ENCODE results near the gene MGST3.
"Not testable (repeated sequence)": the region's sequence is repeated elsewhere in the genome, so short reads cannot be mapped to it uniquely, and the experiment has no call there.

MGST3 gene

DNA sequence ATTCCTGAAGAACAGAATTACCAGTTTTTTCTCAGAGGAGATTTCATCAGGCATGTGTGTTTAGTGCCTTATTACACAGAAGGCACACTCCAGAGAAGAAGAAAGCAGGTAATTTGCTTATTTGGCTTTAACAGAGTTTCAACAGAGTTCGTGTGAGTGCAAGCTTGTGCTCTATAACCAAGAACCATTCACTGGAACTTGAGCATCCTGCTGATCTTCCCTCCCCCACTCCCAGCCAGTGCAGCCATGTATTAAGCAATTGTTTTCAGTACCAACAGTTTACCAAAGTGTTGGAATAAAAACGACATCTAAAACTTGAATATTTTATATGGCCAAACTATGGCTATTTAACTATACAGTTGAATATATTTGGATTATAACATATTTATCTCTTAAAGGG is 4.3 kb downstream of the MGST3 start:
- H3K9ac ChIP-seq (ENCODE audit: low read depth, low read length) = no peak overlapping the region
- H3K4me1 ChIP-seq (ENCODE audit: insufficient read depth, low read length) = peaks cover 16% of the 10 kb centered on the region
- H3K36me3 ChIP-seq (ENCODE audit: insufficient read depth, low read length) = no peaks in the 10 kb centered on the region
- H3K9me3 ChIP-seq (ENCODE audit: control insufficient read depth, insufficient read depth, low read length) = no peaks in the 10 kb centered on the region

DNA sequence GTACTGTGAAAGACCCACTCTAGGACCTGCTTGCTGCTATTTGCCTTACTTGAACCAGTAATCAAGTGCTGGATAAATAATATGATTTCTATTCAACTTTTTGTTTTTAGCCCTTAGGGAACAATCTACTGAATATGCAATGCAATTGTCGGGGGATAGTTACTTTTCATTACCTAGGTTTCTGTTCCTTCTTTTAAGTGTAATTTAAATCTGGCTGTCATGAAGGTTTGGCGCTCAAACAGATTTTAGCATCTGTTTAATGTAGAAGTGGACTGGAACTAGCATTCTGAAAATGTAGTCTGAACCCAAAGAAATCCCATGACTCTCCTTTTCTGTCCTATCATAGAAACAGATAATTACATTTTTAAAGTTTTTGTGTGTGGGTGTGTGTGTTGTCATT is 4.8 kb downstream of the MGST3 start:
- Histone ChIP-seq H3K9me3 (ENCODE audit: control insufficient read depth, insufficient read depth, low read length) (no peaks in the 10 kb centered on the region), H3K9ac (ENCODE audit: low read depth, low read length) (no peak overlapping the region; the same call in 1 of the 2 replicates), H3K4me1 (ENCODE audit: insufficient read depth, low read length) (peaks cover 16% of the 10 kb centered on the region), H3K36me3 (ENCODE audit: insufficient read depth, low read length) (no peaks in the 10 kb centered on the region)

DNA sequence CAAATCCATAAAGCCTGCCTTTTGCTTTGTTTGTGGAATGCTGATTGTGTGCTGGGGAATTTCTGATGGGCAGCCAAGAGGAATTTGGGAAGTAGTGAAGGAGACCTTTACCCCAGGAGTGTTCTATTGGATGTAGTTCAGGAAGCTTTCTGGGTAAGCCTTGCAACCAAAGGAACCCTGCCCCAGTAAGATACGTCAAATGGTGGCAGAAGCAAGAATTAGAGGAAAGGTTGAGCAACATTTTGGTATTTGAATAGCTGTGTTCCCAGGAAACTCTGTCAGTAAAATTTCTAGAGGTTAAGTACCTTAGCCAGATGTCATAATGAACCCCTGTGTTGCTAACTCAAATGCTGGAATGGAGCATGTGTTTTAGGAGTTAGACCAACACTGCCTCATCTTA is 6.4 kb downstream of the MGST3 start:
- Histone ChIP-seq H3K4me1 (ENCODE audit: insufficient read depth, low read length) (peaks cover 16% of the 10 kb centered on the region), H3K9ac (ENCODE audit: low read depth, low read length) (no peak overlapping the region), H3K36me3 (ENCODE audit: insufficient read depth, low read length) (no peaks in the 10 kb centered on the region), H3K9me3 (ENCODE audit: control insufficient read depth, insufficient read depth, low read length) (no peaks in the 10 kb centered on the region)

DNA sequence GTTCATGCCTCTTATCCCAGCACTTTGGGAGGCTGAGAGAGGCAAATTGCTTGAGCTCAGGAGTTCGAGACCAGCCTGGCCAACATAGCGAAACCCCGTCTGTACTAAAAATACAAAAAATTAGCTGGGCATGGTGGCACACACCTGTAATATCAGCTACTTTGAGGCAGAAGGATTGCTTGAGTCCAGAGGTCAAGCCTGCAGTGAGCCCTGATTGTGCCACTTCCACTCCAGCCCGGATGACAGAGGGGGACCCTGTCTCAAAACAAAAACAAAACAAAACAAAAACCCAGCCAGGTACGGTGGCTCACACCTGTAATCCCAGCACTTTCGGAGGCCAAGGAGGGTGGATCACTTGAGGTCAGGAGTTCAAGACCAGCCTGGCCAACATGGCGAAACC is 7.2 kb downstream of the MGST3 start:
- H3K9ac ChIP-seq (ENCODE audit: low read depth, low read length); H3K9me3 ChIP-seq (ENCODE audit: control insufficient read depth, insufficient read depth, low read length); H3K36me3 ChIP-seq (ENCODE audit: insufficient read depth, low read length): not testable (repeated sequence)
- H3K4me1 ChIP-seq (ENCODE audit: insufficient read depth, low read length) = peaks cover 16% of the 10 kb centered on the region

DNA sequence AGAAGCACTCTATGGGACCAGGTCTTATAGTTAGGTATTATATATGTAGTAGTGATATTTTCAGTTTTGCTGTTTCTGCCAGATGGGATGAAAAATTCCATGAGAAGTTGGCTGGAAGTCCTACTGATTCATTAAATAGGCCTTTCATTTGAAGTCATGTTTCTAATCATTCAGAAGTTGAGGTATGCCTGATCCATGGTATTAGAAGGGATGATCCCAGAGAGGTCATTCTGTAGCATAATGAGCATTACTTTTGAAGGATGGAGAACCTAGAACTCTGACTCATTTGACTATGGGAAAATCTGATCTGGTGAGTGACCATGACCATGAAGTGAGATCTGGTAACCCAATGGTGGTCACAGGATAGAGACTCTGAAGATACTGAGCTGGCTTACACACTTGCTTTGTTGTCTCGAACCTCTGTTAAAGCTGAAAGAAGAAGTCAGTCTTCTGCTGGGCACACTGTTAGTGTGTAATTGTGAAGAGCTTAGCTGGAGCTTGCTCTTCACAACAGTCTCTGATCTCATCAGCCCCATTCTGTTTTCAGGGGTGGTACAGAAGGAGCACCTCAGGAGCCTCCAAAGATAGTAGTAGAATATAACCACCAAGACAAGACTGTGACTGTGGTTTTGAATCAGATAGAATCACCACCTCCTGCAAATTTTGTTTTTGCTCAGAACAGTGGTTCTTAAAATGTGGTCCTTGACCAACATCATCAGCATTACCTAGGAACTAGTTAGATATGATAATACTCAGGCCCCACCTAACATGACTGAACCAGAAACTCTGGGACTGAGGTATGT is 9.0 kb downstream of the MGST3 start:
- H3K36me3 ChIP-seq (ENCODE audit: insufficient read depth, low read length) = no peaks in the 10 kb centered on the region

DNA sequence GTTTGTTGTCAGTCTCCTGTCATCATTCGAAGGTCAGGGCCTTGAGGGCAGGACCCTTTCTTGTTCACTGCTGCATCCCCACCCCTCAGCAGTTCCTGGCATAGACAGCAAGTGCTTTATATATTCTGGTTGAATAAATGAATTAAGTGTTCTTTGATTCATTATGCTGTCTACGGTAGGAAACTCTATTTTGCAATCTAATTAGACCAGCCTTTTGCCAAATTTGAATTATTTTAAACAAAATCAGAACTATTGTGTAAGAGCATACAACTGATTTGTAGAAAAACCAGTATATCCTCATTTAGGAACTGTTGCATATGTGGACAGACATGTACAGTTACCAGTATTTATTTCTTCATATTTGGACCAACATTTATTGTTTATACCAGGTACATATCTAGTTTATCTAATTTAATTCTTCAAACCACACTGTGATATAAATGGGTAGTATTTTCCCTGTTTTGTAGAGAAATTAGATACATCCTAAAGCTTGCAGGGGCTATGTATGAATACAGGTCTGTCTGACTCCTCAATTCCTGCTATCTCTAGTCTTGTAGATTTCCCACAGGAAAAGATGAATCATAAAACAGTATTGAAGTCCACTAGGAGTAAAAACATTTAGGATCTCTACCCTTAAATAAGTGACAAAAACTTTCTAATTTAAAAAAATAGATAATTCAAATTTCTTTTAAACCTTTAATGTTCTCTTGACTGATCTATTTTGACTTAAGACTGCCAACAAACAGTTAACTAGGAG is 10.4 kb downstream of the MGST3 start:
- Histone ChIP-seq H3K4me1 (ENCODE audit: insufficient read depth, low read length) (no peaks in the 10 kb centered on the region), H3K9ac (ENCODE audit: low read depth, low read length) (no peak overlapping the region), H3K36me3 (ENCODE audit: insufficient read depth, low read length) (no peaks in the 10 kb centered on the region), H3K9me3 (ENCODE audit: control insufficient read depth, insufficient read depth, low read length) (no peaks in the 10 kb centered on the region)

More for the DNA sequence above, 9.0 kb downstream of the MGST3 start:
- Histone ChIP-seq H3K9ac (ENCODE audit: low read depth, low read length) (no peak overlapping the region), H3K4me1 (ENCODE audit: insufficient read depth, low read length) (peaks cover 8% of the 10 kb centered on the region), H3K9me3 (ENCODE audit: control insufficient read depth, insufficient read depth, low read length) (no peaks in the 10 kb centered on the region)

DNA sequence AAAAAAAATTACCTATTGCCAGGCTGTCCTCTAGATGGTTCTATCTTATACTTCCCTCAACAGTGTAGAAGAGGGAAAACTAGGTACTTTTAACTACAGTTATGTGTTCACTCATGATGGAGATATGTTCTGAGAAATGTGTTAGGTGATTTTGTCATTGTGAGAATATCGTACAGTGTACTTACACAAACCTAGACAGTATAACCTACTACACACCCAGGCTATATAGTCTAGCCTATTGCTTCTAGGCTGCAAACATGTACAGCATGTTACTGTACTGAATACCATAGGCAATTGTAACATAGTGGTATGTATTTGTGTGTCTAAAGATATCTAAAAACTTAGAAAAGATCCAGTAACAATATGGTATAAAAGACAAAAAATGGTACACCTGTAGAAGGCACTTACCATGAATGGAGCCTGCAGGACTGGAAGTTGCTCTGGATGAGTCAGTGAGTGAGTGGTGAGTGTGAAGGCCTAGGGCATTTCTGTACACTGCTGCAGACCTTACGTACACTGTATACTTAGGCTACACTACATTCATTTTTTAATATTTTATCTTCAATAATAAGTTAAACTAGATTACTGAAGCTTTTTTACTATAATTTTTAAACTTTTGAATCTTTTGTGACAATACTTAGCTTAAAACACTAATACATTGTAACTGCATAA is 13.2 kb downstream of the MGST3 start:
- Histone ChIP-seq H3K9ac (ENCODE audit: low read depth, low read length) (no peak overlapping the region), H3K36me3 (ENCODE audit: insufficient read depth, low read length) (no peaks in the 10 kb centered on the region), H3K9me3 (ENCODE audit: control insufficient read depth, insufficient read depth, low read length) (no peaks in the 10 kb centered on the region), H3K4me1 (ENCODE audit: insufficient read depth, low read length) (no peaks in the 10 kb centered on the region)

DNA sequence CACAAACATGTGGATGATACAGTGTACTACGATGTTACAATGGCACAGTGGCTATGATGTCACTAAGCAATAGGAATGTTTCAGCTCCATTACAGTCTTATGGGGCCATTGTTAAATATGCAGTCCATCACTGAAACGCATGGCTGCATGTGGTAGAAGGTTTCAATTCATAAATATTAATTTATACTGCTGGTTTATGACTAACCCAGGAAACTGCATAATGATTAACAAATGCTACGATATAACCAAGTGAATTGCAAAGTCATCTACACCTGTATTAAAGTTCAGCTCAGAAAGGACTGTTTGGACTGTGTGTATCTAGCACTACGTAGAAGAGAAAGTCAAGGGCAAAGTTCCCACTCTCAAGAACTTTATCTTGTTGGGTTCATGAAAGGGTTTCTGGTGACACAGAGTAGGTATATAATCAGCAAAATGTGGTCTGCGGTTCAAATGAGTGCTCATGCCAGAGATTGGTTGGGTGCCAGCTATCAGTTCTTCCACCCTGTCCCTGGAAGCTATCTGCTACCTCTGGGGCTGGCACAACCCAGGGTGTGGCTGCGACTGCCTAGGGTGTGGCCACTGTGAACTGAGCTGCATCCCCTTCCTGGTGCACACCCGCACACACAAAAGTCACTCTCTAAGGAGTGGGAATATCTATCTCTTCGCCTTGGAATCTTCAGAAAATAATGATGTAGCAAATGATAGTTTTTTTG is 14.8 kb downstream of the MGST3 start:
- Histone ChIP-seq H3K4me1 (ENCODE audit: insufficient read depth, low read length) (0 out of 2 replicates have a peak, but pooled peaks cover 5% of the 10 kb centered on the region), H3K36me3 (ENCODE audit: insufficient read depth, low read length) (peaks cover 6% of the 10 kb centered on the region; the same call in 1 of the 2 replicates), H3K9ac (ENCODE audit: low read depth, low read length) (no peak overlapping the region), H3K9me3 (ENCODE audit: control insufficient read depth, insufficient read depth, low read length) (no peaks in the 10 kb centered on the region)

DNA sequence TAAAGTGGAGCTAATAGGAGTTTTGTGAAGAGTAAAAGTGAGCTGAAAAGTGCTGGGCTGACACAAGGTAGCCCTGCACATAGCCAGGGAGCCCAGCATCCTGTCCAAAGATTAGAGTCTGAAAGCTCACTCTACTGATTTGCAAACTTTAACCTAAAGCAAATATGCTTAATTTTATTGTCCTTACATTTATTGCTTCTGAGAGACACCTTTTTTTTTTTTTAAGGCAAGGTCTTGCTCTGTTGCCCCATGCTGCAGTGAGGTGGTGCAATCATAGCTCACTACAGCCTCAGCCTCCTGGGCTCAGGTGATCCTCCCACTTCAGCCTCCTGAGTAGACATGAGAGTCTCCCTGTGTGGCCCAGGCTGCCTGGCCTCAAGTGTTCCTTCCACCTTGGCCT is 16.5 kb downstream of the MGST3 start:
- peaks cover 7% of the 10 kb centered on the region; the same call in 1 of the 2 replicates for H3K36me3 ChIP-seq (ENCODE audit: insufficient read depth, low read length)
- H3K9me3 ChIP-seq (ENCODE audit: control insufficient read depth, insufficient read depth, low read length) = no peaks in the 10 kb centered on the region
- H3K4me1 ChIP-seq (ENCODE audit: insufficient read depth, low read length) = 0 out of 2 replicates have a peak, but pooled peaks cover 5% of the 10 kb centered on the region

DNA sequence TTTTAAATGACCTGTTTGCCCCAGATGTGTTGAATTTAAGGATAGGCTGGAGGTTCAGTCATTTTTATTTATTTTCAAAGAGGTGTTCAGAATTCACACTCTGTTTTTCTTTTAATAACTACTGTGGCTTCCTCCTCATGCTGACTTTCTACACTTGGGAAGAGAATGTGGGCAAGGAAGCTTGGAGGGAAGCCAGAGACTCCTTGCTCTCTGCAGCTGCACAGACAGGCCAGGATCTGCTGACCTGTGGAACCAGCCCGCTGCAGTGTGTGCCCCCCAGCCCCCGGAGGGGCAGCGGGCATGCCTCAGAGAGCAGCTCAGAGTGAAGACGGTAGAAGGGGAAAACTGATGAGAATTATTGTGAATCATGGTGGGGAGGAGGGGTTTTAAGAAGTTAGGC is 16.9 kb downstream of the MGST3 start:
- Histone ChIP-seq H3K9ac (ENCODE audit: low read depth, low read length) (no peak overlapping the region), H3K9me3 (ENCODE audit: control insufficient read depth, insufficient read depth, low read length) (no peaks in the 10 kb centered on the region), H3K36me3 (ENCODE audit: insufficient read depth, low read length) (peaks cover 7% of the 10 kb centered on the region; the same call in 1 of the 2 replicates), H3K4me1 (ENCODE audit: insufficient read depth, low read length) (0 out of 2 replicates have a peak, but pooled peaks cover 5% of the 10 kb centered on the region)

More for the DNA sequence above, 16.5 kb downstream of the MGST3 start:
- H3K9ac ChIP-seq (ENCODE audit: low read depth, low read length) = no peak overlapping the region

DNA sequence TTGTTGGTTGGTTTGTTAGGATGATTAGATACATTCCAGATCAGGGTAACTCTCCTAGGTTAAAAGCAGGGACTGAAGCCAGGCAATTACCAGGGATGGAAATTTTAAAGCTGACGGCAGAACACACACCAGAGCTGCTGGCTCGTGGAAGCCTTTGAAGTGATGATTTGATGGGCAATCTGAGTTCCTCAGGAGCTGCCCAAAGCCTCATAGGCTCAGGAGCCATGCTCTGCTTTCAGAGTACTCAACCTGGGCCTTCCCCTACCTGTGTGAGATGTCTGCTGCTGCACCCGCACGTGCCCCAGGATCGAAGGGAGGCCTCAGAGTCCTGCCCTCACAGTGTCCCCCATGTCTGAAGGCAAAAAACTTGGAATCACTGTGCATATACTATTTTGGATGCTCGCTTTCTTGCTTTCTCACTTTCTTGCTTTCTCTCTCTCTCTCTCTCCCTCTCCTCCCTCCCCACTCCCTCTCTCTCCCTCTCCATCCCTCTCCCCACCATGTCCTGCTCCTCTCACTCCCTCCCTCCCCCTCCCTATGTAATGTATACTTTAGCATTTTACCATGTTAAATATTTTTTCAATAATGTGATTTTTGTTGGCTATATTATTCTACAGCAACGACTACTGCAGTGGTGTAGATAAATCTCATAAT is 18.0 kb downstream of the MGST3 start:
- peaks cover 7% of the 10 kb centered on the region; the same call in 1 of the 2 replicates for H3K36me3 ChIP-seq (ENCODE audit: insufficient read depth, low read length)
- H3K4me1 ChIP-seq (ENCODE audit: insufficient read depth, low read length) = 0 out of 2 replicates have a peak, but pooled peaks cover 5% of the 10 kb centered on the region
- no peaks in the 10 kb centered on the region for H3K9me3 ChIP-seq (ENCODE audit: control insufficient read depth, insufficient read depth, low read length)
- H3K9ac ChIP-seq (ENCODE audit: low read depth, low read length) = no peak overlapping the region

DNA sequence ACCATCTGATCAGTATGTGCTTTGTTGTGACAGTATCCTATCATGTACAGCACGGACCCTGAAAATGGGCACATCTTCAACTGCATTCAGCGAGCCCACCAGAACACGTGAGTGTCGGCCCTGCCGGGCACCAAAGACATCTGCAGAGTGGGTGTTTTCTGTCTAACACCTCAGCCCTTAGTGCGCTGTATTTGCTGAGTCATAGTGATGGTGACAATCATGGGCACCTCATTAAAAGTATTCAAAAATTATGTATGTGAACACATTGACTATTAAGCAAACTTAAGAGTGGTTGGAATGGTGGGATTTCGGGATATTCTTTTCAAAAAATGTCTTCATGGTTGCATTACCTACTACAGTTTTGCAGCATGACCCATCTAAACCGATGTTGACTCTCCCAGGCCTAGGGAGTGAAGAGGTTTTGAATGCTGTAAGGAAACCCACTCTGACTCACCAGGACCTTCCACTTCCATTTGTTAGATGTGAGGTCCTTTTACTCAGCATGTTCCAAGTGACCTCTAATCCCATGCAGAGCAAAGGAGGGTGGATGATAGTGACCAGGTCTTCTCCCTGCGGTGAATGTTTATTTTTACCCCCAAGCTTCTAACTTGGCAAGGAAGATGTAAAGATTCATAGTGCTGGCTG is 20.1 kb downstream of the MGST3 start:
- no peaks in the 10 kb centered on the region for H3K9me3 ChIP-seq (ENCODE audit: control insufficient read depth, insufficient read depth, low read length)
- H3K36me3 ChIP-seq (ENCODE audit: insufficient read depth, low read length) = peaks cover 7% of the 10 kb centered on the region; the same call in 1 of the 2 replicates
- H3K4me1 ChIP-seq (ENCODE audit: insufficient read depth, low read length) = 0 out of 2 replicates have a peak, but pooled peaks cover 5% of the 10 kb centered on the region
- H3K9ac ChIP-seq (ENCODE audit: low read depth, low read length) = no peak overlapping the region
